HL-60/S4 treated with phorbol 12-myristate 13-acetate at 8.2 ng/mL for 4 days and 3 days (cell line): ENCODE measurements around the gene SWT1.
"Not testable (repeated sequence)": the region's sequence is repeated elsewhere in the genome, so short reads cannot be mapped to it uniquely, and the experiment has no call there.

ENCODE experiments used
- in situ Hi-C: fragments of 300-500 bp; cut with MboI; formaldehyde crosslinking; loops from 2 replicates; pipeline ENCODE4 v1.15.0; 2022; ENCODE audit warnings: low sequenced_read_pairs

The SWT1 gene

GRCh38 chr1:185317034-185317885 lies 160.3 kb downstream of the SWT1 start, which contains the start of gene IVNS1ABP:
TSS of gene IVNS1ABP (minus strand) at chr1:185317243. CDS start at chr1:185309493, 7,750 bp downstream.
- in situ Hi-C loops: no loop called here

- in situ Hi-C loops: no loop called here
These were observed 160.9 kb downstream of the SWT1 start for GRCh38 chr1:185317886-185318310.

GRCh38 chr1:185318431-185319138 lies 161.6 kb downstream of the SWT1 start:
- in situ Hi-C loops: no loop called here

- in situ Hi-C loops: no loop called here
These were observed 162.1 kb downstream of the SWT1 start for GRCh38 chr1:185319139-185319475.

- in situ Hi-C loops: not testable (repeated sequence)
These were observed 164.1 kb downstream of the SWT1 start for GRCh38 chr1:185321104-185321503.

GRCh38 chr1:185321653-185322221 lies 164.8 kb downstream of the SWT1 start:
- in situ Hi-C loops: not testable (repeated sequence)

- in situ Hi-C loops: no loop called here
These were observed 165.7 kb downstream of the SWT1 start for GRCh38 chr1:185322636-185323035.

- in situ Hi-C loops: no loop called here
These were observed 167.2 kb downstream of the SWT1 start for GRCh38 chr1:185324118-185324517.

- in situ Hi-C loops: loop anchor here (25.0 kb wide), 1 partner anchor 237 kb away; no protein-coding TSS in a partner anchor
These were observed 168.4 kb downstream of the SWT1 start for GRCh38 chr1:185325413-185325812.

GRCh38 chr1:185328255-185328654 lies 171.3 kb downstream of the SWT1 start:
- in situ Hi-C loops: loop anchor here (25.0 kb wide), 1 partner anchor 234 kb away; no protein-coding TSS in a partner anchor

GRCh38 chr1:185334182-185334581 lies 177.2 kb downstream of the SWT1 start:
- in situ Hi-C loops: loop anchor here (25.0 kb wide), 1 partner anchor 228 kb away; no protein-coding TSS in a partner anchor

- in situ Hi-C loops: loop anchor here (25.0 kb wide), 1 partner anchor 225 kb away; no protein-coding TSS in a partner anchor
These were observed 180.3 kb downstream of the SWT1 start for GRCh38 chr1:185337246-185337645.

GRCh38 chr1:185338719-185339622 lies 182.0 kb downstream of the SWT1 start:
- in situ Hi-C loops: loop anchor here (25.0 kb wide), 1 partner anchor 223 kb away; no protein-coding TSS in a partner anchor

- in situ Hi-C loops: loop anchor here (25.0 kb wide), 1 partner anchor 221 kb away; no protein-coding TSS in a partner anchor
These were observed 184.3 kb downstream of the SWT1 start for GRCh38 chr1:185341196-185341781.
